Nephron (organoid): ENCODE data around the gene AKR7A3.
"Not testable (repeated sequence)": the region's sequence is repeated elsewhere in the genome, so short reads cannot be mapped to it uniquely, and the experiment has no call there.

Experiments used
- H3K27ac Mint-ChIP-seq, 3 experiments: 2 replicates each; pipeline ENCODE4 v1.8.0; 2020; ENCODE audit warnings: mixed read lengths in 3 of 3, mild to moderate bottlenecking in 2 of 3, moderate library complexity in 1 of 3
- H3K27me3 Mint-ChIP-seq: 2 replicates; pipeline ENCODE4 v1.8.0; 2021; ENCODE audit warnings: low read depth, mild to moderate bottlenecking, moderate library complexity, mixed read lengths
- H3K36me3 Mint-ChIP-seq: 2 replicates; pipeline ENCODE4 v1.8.0; 2020; ENCODE audit warnings: low read depth, mixed read lengths
- H3K4me1 Mint-ChIP-seq: 2 replicates; pipeline ENCODE4 v1.8.0; 2020; ENCODE audit warnings: mixed read lengths
- H3K4me3 Mint-ChIP-seq, 3 experiments: 2 replicates each; pipeline ENCODE4 v1.8.0; 2020; ENCODE audit warnings: mild to moderate bottlenecking in 3 of 3, mixed read lengths in 3 of 3, moderate library complexity in 2 of 3
- H3K9me3 Mint-ChIP-seq: 2 replicates; pipeline ENCODE4 v1.8.0; 2020; ENCODE audit warnings: mixed read lengths
- CTCF ChIP-seq, 3 experiments: fragments of 200-600 bp; sonication (generic); IDR thresholded peaks; one replicate each; pipeline ENCODE4 v1.5.0; 2021; ENCODE audit warnings: antibody characterized with exemption in 3 of 3; ENCODE audit not compliant: unreplicated experiment in 3 of 3

The AKR7A3 gene

GRCh38 chr1:19262047-19262446, 26.5 kb downstream of the AKR7A3 start:
- Mint-ChIP-seq H3K27ac (no peak overlapping the region), H3K9me3 (no peaks in the 10 kb centered on the region), H3K36me3 (peaks cover 18% of the 10 kb centered on the region), H3K4me3 (no peak overlapping the region), H3K4me1 (peaks cover 11% of the 10 kb centered on the region), H3K27me3 (no peaks in the 10 kb centered on the region)
- no peak for TF ChIP-seq CTCF (IDR thresholded peaks at IDR 0.05; ENCODE audit: unreplicated experiment in 3 of 3)

- peaks cover 19% of the 10 kb centered on the region for H3K36me3 Mint-ChIP-seq
Observed at GRCh38 chr1:19260211-19261138, 28.1 kb downstream of the AKR7A3 start.

GRCh38 chr1:19258353-19258752, 30.2 kb downstream of the AKR7A3 start:
- Mint-ChIP-seq H3K9me3 (no peaks in the 10 kb centered on the region), H3K27me3 (no peaks in the 10 kb centered on the region), H3K36me3 (peaks cover 19% of the 10 kb centered on the region), H3K4me3 (no peak overlapping the region), H3K27ac (no peak overlapping the region), H3K4me1 (peaks cover 14% of the 10 kb centered on the region)
- TF ChIP-seq CTCF (IDR thresholded peaks at IDR 0.05; ENCODE audit: unreplicated experiment in 3 of 3) = no peak

More at GRCh38 chr1:19260211-19261138, 28.1 kb downstream of the AKR7A3 start:
- H3K27ac Mint-ChIP-seq = peak overlapping the region in 2 of 3 experiments; percentile 55 to 58
- H3K27me3 Mint-ChIP-seq = no peaks in the 10 kb centered on the region
- H3K9me3 Mint-ChIP-seq = no peaks in the 10 kb centered on the region
- TF ChIP-seq CTCF (IDR thresholded peaks at IDR 0.05; ENCODE audit: unreplicated experiment in 3 of 3) = no peak
- no peak overlapping the region for H3K4me3 Mint-ChIP-seq
- peaks cover 11% of the 10 kb centered on the region for H3K4me1 Mint-ChIP-seq

- Mint-ChIP-seq H3K4me3 (peak overlapping the region in 1 of 3 experiments; percentile 45), H3K9me3 (no peaks in the 10 kb centered on the region), H3K27ac (peak overlapping the region in 1 of 3 experiments; percentile 59), H3K36me3 (peaks cover 19% of the 10 kb centered on the region), H3K4me1 (peaks cover 21% of the 10 kb centered on the region), H3K27me3 (no peaks in the 10 kb centered on the region)
- no peak for TF ChIP-seq CTCF (IDR thresholded peaks at IDR 0.05; ENCODE audit: unreplicated experiment in 3 of 3)
Observed at GRCh38 chr1:19257178-19257914, 31.2 kb downstream of the AKR7A3 start.

- H3K4me1 Mint-ChIP-seq = peaks cover 22% of the 10 kb centered on the region
- H3K9me3 Mint-ChIP-seq, H3K27ac Mint-ChIP-seq, H3K4me3 Mint-ChIP-seq, H3K27me3 Mint-ChIP-seq: not testable (repeated sequence)
- H3K36me3 Mint-ChIP-seq = peaks cover 19% of the 10 kb centered on the region
Observed at GRCh38 chr1:19256301-19256700, 32.3 kb downstream of the AKR7A3 start.

- no peak overlapping the region for H3K4me3 Mint-ChIP-seq
- no peak for TF ChIP-seq CTCF (IDR thresholded peaks at IDR 0.05; ENCODE audit: unreplicated experiment in 3 of 3)
- H3K4me1 Mint-ChIP-seq = peaks cover 24% of the 10 kb centered on the region
- peaks cover 19% of the 10 kb centered on the region for H3K36me3 Mint-ChIP-seq
- H3K27me3 Mint-ChIP-seq = no peaks in the 10 kb centered on the region
- H3K27ac Mint-ChIP-seq = no peak overlapping the region
- H3K9me3 Mint-ChIP-seq = no peaks in the 10 kb centered on the region
Observed at GRCh38 chr1:19255288-19255687, 33.3 kb downstream of the AKR7A3 start.
